ENCODE data around the gene MARCKS. TPM values are rescaled to one million over a fixed set of nuclear protein-coding genes. Genes with fewer than 3 reads are reported as not detected.

The MARCKS gene
- total RNA-seq, 1 donor from 2014 or later = 42.7 TPM

DNA sequence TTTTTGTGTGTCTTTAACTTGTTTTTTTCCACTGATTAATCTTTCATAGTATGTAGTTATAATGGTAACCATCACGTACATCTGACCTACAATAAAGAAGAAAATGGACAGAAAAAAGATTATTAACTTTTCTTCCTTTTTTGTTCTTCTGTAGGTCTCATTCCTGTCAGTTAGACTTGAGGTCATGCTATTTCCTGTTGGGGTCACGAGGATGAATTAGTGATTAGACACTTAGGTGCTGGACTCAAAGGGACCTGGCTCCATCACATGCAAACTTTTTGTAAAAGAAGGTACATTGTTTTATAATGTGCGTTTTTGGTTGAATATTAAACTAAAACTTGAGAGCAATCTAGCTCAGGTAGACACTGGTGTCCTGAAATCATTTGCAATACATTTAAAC lies 14.8 kb downstream of the MARCKS start:
- H3K4me3 ChIP-seq = no peak overlapping the region
- H3K4me1 ChIP-seq = no peaks in the 10 kb centered on the region
- TF ChIP-seq, protein P1, sequence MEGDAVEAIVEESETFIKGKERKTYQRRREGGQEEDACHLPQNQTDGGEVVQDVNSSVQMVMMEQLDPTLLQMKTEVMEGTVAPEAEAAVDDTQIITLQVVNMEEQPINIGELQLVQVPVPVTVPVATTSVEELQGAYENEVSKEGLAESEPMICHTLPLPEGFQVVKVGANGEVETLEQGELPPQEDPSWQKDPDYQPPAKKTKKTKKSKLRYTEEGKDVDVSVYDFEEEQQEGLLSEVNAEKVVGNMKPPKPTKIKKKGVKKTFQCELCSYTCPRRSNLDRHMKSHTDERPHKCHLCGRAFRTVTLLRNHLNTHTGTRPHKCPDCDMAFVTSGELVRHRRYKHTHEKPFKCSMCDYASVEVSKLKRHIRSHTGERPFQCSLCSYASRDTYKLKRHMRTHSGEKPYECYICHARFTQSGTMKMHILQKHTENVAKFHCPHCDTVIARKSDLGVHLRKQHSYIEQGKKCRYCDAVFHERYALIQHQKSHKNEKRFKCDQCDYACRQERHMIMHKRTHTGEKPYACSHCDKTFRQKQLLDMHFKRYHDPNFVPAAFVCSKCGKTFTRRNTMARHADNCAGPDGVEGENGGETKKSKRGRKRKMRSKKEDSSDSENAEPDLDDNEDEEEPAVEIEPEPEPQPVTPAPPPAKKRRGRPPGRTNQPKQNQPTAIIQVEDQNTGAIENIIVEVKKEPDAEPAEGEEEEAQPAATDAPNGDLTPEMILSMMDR (IDR thresholded peaks at IDR 0.05) = no peak
- H3K9me3 ChIP-seq = no peaks in the 10 kb centered on the region
- no peaks in the 10 kb centered on the region for H3K36me3 ChIP-seq
- H3K27me3 ChIP-seq = no peaks in the 10 kb centered on the region
- intact Hi-C loops (cut with DNase I) = no loop called here
- no peak for DNase-seq (ENCODE audit: low spot score in 2 of 2)
- H3K27ac ChIP-seq = no peak overlapping the region

DNA sequence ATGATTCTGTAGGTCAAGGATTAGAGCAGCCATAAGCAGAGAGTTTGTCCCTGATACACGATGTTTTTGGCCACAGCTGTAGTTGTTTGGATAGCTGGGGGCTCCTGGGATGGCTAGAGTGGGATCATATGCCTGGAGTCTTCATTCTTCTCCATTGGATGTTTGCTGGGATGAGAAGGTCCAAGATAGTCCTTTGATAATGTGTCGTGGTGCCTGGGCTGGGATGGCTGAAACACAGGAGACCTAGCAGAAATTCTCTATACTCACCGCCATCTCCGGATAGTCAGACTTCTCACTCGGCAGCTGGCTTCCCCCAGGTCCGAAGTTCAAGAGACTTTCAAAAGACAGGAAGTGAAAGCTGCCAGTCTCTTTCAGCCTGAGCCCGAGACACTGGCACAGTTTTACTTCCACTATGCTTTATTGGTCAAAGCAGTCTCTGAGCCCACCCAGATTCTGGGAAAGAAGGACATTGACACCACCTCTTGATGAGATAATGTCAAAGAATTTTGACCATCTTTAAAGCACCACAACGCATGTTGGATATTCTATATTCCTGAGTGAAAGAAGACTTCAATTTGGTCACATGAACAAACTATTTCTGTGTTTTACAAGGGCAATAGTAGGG lies 16.0 kb downstream of the MARCKS start:
- Histone ChIP-seq H3K36me3 (no peaks in the 10 kb centered on the region), H3K27ac (no peak overlapping the region), H3K27me3 (no peaks in the 10 kb centered on the region), H3K4me1 (no peaks in the 10 kb centered on the region), H3K4me3 (peak overlapping the region in 1 of 2 donors; percentile 47), H3K9me3 (no peaks in the 10 kb centered on the region)
- TF ChIP-seq, protein P1 (IDR thresholded peaks at IDR 0.05) = no peak
- peak in 1 of 2 donors; percentile 72 for DNase-seq (ENCODE audit: low spot score in 2 of 2)
- intact Hi-C loops (cut with DNase I) = no loop called here

DNA sequence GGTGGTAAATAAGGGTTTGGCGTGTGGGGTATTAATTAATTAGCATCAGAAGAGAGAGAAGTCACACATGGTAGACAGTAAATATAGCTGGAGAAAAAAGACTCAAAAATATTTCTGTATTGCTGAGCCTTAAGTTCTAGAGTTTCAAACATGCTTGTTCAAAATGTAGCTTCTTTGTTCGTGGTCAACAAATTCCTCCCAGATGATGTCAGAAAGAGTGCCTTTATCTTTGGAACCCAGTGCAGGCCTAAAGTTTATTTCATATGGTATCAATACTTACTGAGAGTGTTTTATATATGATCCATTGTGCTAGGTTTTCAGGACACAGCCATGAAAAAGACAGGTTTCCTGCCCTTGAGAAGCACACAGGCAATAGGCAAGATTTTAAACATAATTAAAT lies 18.3 kb downstream of the MARCKS start:
- no peaks in the 10 kb centered on the region for H3K4me1 ChIP-seq
- intact Hi-C loops (cut with DNase I) = no loop called here
- H3K27me3 ChIP-seq = no peaks in the 10 kb centered on the region
- no peak overlapping the region for H3K27ac ChIP-seq
- no peak overlapping the region for H3K4me3 ChIP-seq
- no peak for DNase-seq (ENCODE audit: low spot score in 2 of 2)
- TF ChIP-seq, protein P1 (IDR thresholded peaks at IDR 0.05) = no peak
- no peaks in the 10 kb centered on the region for H3K9me3 ChIP-seq
- H3K36me3 ChIP-seq = no peaks in the 10 kb centered on the region

DNA sequence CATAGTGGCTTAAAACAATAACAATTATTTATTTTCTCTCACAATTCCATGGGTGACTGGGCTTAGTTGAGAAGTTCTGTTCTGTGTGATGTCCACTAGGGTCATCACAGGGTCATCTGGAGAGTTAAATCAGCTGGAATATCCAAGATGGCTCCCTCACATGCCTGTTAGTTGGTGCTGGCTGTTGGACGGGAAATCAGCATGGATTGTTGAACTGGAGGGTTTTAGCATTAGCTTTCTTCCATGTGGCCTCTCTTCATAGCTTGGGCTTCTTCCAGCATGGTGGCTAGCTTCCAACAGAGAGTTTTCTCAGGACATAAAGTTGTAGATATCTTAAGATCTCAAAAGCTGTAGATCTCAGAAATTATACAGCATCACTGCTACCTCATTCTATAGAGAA lies 19.6 kb downstream of the MARCKS start:
- TF ChIP-seq, protein P1 (IDR thresholded peaks at IDR 0.05) = no peak
- no peak for DNase-seq (ENCODE audit: low spot score in 2 of 2)
- intact Hi-C loops (cut with DNase I) = no loop called here
- no peak overlapping the region for H3K27ac ChIP-seq
- H3K4me1 ChIP-seq = no peaks in the 10 kb centered on the region
- H3K27me3 ChIP-seq = no peaks in the 10 kb centered on the region
- no peaks in the 10 kb centered on the region for H3K9me3 ChIP-seq
- no peaks in the 10 kb centered on the region for H3K36me3 ChIP-seq
- H3K4me3 ChIP-seq = no peak overlapping the region

DNA sequence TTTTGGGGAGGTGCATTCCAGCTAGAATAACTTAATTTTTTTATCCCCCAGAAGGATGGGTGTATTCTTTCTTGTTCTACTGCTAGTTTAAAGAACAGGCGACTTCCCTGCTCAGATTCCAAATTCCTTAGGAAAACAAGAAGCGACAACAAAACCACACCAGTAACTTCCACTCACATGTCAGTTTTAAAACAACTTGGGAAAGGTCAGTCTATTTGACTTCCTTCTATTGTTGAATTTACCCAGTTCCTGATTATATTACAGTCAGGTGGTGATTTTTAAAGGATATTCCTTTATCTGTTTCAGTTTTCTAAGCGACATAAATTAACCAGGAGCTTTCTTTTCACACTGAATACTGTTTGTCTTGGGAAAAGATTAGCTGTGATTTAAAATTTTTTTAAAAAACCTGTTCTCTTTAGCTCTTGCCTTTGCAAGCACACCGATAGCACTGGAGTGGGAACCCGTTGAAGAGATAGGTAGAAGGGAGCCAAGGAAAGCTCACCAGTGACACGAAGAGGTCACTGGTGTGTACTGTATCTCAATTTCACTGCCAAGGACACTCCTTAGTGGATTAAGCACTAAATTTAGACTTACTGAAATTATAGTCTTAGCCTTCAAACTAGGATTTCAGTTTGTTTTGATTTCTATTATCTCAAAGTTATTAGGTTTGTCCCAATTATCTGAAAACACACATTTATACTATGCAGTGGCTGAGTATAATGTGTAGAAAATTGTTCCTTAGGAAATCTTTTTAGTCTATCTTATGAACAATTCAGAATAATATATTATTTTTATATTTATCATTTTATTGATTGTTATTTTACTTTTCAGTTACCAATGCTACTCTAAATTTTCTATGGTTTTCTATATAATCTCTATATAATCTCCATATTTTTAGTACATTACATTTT lies 22.3 kb downstream of the MARCKS start:
- no peaks in the 10 kb centered on the region for H3K4me1 ChIP-seq
- DNase-seq (ENCODE audit: low spot score in 2 of 2) = peak in 1 of 2 donors; percentile 66
- no peaks in the 10 kb centered on the region for H3K27me3 ChIP-seq
- no peak overlapping the region for H3K4me3 ChIP-seq
- H3K27ac ChIP-seq = no peak overlapping the region
- TF ChIP-seq, protein P1 (IDR thresholded peaks at IDR 0.05) = peak; percentile 29 to 48 (median 35)
- intact Hi-C loops (cut with DNase I) = no loop called here
- no peaks in the 10 kb centered on the region for H3K36me3 ChIP-seq
- no peaks in the 10 kb centered on the region for H3K9me3 ChIP-seq
